Dedifferentiated amniotic fluid mesenchymal stem cell (primary cell): Measurements from ENCODE around the gene CFAP97.
"Not testable (repeated sequence)": the region's sequence is repeated elsewhere in the genome, so short reads cannot be mapped to it uniquely, and the experiment has no call there.

Experiments
- DNase-seq: peaks from one replicate; pipeline ENCODE4 v3.0.0-alpha.2; 2016; ENCODE audit errors: extremely low spot score

Gene CFAP97

GRCh38 chr4:185203486-185204237 lies at the start of gene CFAP97:
Gene CFAP97 (minus strand): TSS chr4:185204000. CDS start chr4:185191196, 12,804 bp downstream.
- DNase-seq: peak; percentile 91

- DNase-seq: no peak
These were observed 45.3 kb upstream of the CFAP97 start for GRCh38 chr4:185249105-185249504.

GRCh38 chr4:185248393-185249039 lies 44.7 kb upstream of the CFAP97 start:
- DNase-seq: no peak

- DNase-seq: no peak
These were observed 43.4 kb upstream of the CFAP97 start for GRCh38 chr4:185247151-185247550.

- DNase-seq: no peak
These were observed 42.7 kb upstream of the CFAP97 start for GRCh38 chr4:185246453-185246852.

GRCh38 chr4:185244763-185245162 lies 41.0 kb upstream of the CFAP97 start:
- no peak for DNase-seq

- DNase-seq: no peak
These were observed 40.1 kb upstream of the CFAP97 start for GRCh38 chr4:185243879-185244278.

GRCh38 chr4:185242749-185243533 lies 39.1 kb upstream of the CFAP97 start:
- DNase-seq: no peak

- not testable (repeated sequence) for DNase-seq
These were observed 36.7 kb upstream of the CFAP97 start for GRCh38 chr4:185240486-185240885.

- DNase-seq: no peak
These were observed 35.0 kb upstream of the CFAP97 start for GRCh38 chr4:185238750-185239149.

- DNase-seq: peak; percentile 46
These were observed 34.4 kb upstream of the CFAP97 start for GRCh38 chr4:185238215-185238681.

- no peak for DNase-seq
These were observed 33.4 kb upstream of the CFAP97 start for GRCh38 chr4:185237175-185237574.

- no peak for DNase-seq
These were observed 32.2 kb upstream of the CFAP97 start for GRCh38 chr4:185235843-185236503.

GRCh38 chr4:185235119-185235842 lies 31.5 kb upstream of the CFAP97 start:
- no peak for DNase-seq

GRCh38 chr4:185232370-185232769 lies 28.6 kb upstream of the CFAP97 start:
- DNase-seq: no peak

- DNase-seq: no peak
These were observed 25.4 kb upstream of the CFAP97 start for GRCh38 chr4:185229021-185229818.

- no peak for DNase-seq
These were observed 24.0 kb upstream of the CFAP97 start for GRCh38 chr4:185227713-185228278.

GRCh38 chr4:185227131-185227551 lies 23.3 kb upstream of the CFAP97 start:
- DNase-seq: no peak

GRCh38 chr4:185225940-185226339 lies 22.1 kb upstream of the CFAP97 start:
- no peak for DNase-seq

GRCh38 chr4:185224597-185224996 lies 20.8 kb upstream of the CFAP97 start:
- no peak for DNase-seq
